ENCODE measurements around the gene GPX4.

Gene GPX4

DNA sequence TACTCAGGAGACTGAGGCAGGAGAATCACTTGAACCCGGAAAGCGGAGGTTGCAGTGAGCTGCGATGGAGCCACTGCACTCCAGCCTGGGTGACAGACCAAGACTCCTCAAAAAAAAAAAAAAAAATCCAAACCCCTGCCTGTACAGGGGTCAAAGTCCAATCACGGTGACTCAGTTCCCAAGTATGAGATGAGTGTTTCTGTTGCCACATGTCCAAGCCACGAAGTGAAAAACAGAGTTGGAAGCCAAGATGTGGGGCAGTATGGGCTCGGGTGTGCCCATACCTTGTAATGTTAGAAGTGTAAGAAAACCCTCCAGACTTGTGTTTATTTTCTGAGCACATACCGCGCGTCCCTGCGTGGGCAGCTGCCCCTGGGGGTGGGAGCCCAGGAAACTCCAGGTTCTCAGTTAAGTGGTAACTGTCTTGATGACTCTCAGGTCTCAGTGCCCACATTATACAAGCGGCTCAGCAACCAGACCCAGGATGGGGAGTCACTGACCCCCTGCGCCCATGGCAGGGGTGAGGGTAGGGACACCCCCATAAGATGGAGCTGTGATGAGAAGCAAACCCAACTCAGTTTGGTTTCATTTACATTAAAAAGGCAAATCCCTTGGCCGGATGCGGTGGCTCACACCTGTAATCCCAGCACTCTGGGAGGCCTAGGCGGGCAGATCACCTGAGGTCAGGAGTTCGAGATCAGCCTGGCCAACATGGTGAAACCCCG lies 1.2 kb upstream of the GPX4 start:
- in situ Hi-C loops (cut with HindIII; ENCODE audit: low sequenced_read_pairs): no loop called here

DNA sequence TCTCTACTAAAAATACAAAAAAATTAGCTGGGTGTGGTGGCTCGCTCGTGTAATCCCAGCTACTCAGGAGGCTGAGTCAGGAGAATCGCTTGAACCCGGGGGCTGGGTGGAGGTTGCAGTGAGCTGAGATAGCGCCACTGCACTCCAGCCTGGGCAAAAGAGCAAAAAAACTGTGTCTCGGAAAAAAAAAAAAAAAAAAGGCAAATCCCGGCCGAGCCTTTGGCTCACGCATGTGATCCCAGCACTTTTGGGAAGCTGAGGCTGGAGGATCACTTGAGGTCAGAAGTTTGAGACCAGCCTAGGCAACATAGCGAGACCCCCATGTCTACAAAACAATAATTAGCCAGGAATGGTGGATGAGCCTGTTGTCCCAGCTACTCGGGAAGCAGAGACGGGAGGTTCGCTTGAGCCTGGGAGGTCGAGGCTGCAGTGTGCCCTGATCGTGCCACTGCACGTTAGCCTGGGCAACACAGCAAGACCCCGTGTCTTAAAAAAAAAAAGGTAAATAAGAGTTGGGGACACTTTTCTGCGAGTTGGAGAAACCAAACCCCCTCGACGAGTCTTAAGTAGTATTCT lies 574 bp upstream of the GPX4 start:
- in situ Hi-C loops (cut with HindIII; ENCODE audit: low sequenced_read_pairs): no loop called here

DNA sequence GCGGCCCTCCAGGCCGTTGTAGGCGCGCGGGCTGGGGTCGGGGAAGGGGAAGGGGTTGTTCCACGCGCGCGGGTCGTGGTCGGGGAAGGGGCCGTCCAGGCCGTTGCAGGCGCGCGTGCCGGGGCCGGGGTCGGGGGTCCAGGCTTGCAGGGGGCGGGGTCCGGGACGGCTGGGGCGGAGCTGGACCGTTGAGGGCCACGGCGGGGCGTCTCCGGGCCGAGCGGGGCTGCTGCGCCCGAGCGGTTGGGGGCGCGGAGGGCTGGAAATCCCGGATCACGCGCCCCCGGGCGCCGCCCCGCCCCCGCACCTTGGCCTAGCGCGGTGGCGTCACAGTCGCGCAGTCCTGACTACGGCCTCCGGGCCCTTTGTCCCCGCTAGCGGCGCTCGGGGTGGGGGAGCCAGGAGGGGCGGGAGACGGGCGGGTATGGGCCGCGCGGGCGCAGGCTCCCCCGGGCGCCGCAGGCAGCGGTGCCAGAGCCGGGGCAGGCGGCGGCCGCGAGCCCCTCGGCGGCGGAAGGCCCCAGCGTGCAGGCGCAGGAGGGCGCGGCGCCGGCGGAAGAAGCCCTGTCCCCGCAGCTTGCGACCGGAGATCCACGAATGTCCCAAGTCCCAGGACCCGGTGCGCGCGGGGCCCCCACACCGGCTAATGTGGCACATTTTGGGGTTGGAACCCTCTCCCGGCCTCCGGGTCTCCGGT lies 665 bp downstream of the GPX4 start:
- in situ Hi-C loops (cut with HindIII; ENCODE audit: low sequenced_read_pairs): no loop called here

DNA sequence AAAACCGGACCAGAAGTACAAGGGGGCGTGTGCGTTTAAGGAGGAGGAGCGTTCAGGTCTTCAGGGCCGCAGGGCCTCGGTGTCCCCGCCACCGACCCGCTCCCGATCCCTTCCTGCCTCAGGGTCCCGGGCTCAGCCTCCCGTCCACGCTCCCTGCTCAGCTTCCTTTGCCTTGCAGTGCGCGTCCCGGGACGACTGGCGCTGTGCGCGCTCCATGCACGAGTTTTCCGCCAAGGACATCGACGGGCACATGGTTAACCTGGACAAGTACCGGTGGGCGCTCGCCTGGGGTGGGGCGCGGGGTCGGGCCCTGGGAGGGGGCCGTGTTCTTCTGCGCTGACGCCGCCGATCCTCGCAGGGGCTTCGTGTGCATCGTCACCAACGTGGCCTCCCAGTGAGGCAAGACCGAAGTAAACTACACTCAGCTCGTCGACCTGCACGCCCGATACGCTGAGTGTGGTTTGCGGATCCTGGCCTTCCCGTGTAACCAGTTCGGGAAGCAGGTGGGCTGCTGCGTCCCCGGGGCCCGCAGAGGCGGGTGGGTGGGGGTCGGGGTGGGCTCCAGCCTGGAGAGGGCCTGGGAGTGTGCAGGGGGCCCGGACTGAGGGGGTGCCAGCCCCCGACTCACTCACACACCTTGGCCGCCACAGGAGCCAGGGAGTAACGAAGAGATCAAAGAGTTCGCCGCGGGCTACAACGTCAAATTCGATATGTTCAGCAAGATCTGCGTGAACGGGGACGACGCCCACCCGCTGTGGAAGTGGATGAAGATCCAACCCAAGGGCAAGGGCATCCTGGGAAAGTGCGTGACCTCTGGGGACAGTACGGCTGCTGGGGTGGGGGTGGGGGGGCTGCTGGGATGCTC lies 1.4 kb downstream of the GPX4 start:
- in situ Hi-C loops (cut with HindIII; ENCODE audit: low sequenced_read_pairs): no loop called here

DNA sequence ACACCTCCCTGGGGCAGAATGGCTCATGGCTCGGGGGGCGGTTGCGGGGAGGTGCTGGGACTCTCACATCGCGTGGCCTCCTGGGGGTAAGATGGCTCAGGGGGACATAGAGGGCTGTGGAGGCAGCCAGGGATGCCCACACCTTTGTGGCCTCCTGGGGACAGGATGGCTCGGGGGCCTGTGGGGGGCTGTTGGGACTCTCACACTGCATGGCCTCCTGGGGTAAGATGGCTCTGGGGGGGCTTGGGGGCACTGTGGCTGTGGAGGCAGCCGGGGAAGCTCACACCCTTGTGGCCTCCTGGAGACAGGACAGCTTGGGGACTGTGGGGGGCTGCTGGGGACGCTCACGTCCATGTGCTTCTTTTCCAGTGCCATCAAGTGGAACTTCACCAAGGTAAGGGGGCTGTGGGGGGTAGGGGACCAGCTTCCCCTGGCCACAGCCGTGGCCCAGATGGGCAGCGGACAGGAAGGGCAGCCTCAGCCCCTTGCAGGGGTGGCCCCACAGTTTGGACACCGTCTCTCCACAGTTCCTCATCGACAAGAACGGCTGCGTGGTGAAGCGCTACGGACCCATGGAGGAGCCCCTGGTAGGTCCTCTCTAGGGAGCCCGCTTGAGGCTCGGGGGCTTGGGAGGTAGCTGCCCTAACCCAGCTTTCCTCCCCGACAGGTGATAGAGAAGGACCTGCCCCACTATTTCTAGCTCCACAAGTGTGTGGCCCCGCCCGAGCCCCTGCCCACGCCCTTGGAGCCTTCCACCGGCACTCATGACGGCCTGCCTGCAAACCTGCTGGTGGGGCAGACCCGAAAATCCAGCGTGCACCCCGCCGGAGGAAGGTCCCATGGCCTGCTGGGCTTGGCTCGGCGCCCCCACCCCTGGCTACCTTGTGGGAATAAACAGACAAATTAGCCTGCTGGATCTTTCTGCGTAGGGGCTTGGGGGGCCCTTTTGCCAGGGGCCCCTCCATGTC lies 2.4 kb downstream of the GPX4 start:
- in situ Hi-C loops (cut with HindIII; ENCODE audit: low sequenced_read_pairs): no loop called here

- in situ Hi-C loops (cut with HindIII; ENCODE audit: low sequenced_read_pairs): no loop called here
Observed at GRCh38 chr19:1106841-1107660, 3.3 kb downstream of the GPX4 start.

- in situ Hi-C loops (cut with HindIII; ENCODE audit: low sequenced_read_pairs): no loop called here
Observed at GRCh38 chr19:1107661-1108261, 4.0 kb downstream of the GPX4 start.

DNA sequence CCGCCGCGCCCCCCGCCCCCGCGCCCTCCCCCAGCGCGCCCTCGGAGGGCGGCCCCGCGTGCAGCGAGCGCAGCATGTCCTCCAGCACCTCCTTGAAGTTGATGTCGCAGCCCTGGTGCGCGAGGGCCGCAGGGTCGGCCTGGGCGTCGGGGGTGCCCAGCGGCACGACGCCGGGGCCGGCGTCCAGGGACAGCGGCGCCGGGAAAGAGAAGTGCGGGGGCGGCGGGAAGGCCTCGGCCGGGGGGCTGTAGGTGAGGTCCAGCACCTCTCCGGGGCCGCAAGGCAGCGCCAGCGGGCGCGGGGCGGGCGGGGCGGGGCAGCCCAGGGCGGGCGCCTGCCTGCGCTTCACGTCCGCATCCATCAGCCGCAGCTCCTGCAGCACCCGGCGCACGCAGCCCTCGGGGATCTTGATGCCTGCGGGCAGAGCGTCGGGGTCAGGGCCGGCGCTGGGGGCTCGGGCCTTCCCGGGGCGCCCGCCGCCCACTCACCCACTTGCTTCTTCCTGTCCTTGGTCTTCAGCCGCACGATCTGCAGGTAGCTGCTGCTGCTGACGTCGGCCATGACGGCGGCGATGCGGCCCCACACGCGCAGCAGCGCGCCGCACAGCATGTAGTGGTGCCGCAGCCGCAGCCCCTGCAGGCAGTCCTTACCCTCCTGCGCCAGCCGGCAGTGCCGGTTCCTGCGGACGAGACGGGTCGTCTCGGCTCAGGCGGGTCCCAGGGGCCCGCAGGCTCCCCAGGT lies 4.7 kb downstream of the GPX4 start:
- in situ Hi-C loops (cut with HindIII; ENCODE audit: low sequenced_read_pairs): no loop called here

DNA sequence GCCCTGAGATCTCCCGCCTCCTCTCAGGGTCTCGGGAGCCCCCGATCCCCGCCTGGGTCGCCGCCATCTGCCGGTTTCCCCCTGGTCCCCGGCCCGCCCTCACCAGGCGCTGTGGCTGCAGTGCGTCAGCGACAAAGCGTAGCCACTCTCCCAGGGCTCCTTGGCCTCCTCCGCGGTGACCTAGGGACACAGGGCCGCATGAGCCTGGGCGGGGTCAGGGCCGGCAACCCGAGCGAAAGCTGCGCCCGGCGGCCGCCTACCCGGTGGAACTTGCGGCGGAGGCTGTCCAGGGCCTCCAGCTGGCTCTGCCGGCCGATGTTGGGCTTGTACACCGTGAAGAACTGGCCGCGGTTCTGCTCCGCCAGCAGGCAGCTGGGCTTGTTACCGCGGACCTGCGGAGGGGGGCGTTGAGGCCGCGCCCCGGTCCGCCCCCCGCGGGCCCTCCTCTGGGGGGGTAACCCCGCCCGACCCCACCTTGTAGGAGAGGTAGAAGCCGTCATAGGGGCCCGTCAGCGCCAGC lies 5.3 kb downstream of the GPX4 start:
- in situ Hi-C loops (cut with HindIII; ENCODE audit: low sequenced_read_pairs): no loop called here

DNA sequence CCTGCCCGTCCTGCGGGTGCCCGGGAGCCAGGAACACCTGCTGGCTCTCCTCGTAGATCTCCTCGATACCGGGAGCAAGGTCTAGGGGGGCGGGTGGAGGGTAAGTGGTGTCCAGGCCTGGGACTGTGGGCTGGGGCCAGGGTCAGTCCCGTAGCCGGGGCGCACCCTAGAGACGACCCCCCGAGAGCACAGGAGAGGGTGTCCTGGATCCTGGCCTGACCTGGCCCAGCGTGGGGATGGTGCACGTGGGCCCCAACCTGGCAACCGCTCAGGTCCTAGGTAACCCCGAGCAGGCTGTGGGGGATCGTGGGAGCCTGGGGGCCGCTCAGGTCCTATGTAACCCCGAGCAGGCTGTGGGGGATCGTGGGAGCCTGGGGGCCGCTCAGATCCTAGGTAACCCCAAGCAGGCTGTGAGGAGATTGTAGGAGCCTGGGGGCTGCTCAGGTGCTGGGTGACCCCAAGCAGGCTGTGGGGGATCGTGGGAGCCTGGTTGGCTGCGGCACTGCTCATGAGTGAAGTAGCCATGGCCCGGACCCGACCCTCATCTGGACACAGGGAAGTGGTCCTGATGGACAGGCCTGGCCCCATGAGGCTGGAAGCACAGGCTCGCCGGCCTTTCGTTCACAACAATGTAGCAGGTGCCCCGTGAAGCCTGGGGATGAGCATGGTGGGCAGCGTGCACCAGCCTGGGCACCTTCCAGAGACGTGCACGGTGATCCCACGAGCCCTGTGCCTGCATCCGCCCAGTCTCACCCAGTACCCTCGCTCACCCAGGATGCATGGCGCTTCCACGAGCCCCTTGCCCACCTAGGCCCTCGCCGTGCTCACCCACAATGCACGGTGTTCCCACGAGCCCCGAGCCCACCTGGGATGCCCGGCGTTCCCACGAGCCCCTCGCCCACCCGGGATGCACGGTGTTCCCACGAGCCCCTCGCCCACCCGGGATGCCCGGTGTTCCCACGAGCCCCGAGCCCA lies 6.2 kb downstream of the GPX4 start:
- in situ Hi-C loops (cut with HindIII; ENCODE audit: low sequenced_read_pairs): no loop called here

GRCh38 chr19:1110809-1111640 lies 7.2 kb downstream of the GPX4 start:
- in situ Hi-C loops (cut with HindIII; ENCODE audit: low sequenced_read_pairs): no loop called here

DNA sequence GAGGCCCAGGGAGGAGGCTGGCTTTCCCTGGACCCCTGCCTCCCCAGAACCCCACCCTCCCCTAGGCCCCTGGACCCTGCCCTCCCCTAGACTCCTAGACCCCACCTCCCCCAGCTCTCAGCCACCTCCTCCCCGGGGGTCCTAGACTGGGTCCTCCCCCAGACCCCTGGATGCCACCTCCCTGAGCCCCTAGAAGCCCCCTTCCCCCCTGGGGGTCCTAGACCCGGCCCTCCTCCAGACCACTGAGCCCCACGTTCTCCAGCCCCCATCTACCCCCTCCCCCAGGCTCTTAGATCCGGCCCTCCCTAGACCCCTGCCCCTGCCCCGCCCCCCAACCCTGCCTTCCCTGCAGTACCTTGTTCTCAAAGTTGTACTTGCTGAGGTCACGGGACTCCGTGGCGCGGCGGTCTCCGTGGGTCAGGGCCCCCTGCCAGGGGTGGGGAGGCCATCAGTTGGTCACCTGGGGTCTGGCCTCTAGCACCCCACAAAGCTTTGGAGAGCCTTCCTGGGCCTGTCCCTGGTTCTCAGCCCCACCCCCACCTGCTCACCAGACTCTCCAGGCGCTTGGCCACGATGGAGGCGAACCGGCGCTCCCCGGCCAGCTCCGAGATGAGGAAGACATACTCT lies 8.0 kb downstream of the GPX4 start:
- in situ Hi-C loops (cut with HindIII; ENCODE audit: low sequenced_read_pairs): no loop called here

DNA sequence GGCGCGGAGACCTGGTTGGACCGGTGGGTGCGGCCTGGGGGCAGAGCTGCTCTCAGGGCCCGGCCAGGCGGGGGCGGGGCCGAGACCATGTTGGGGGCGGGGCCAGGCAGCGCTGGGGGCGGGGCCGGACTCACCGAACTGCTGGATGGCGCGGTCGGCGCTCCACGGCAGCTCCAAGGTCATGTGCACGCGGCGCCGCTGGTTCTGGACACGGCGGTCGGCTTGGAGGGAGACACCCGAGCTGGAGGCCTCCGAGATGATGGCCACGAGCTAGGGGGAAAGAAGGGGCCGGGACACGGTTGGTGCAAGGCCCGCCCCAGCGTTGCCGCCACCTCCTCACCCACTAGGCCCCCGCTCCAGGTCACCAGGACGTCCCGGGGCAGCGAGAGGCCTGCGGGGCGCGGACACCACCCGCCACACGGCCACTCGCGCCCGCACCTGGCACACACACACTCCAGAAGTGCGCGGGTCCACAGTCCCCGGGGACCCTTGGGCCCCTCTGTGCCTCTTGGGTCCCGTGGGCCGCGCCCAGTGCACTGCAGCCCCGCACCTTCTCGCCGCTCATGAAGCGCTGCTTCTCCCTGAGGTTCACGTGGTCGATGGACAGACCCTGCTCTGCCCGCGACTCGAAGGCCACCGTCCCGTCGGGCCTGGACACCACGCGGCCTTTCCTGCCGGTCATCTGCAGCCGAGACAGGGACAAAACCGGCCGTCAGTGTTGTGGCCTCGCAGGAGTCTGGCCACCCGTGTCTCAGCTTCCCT lies 8.7 kb downstream of the GPX4 start:
- in situ Hi-C loops (cut with HindIII; ENCODE audit: low sequenced_read_pairs): no loop called here

- in situ Hi-C loops (cut with HindIII; ENCODE audit: low sequenced_read_pairs): no loop called here
Observed at GRCh38 chr19:1113030-1113985, 9.5 kb downstream of the GPX4 start.
